ENCODE results near the gene DCTN3. TPM values are rescaled to one million over a fixed set of nuclear protein-coding genes. Genes with fewer than 3 reads are reported as not detected.

DCTN3 gene
- total and polyA plus RNA-seq, 2 experiments from 2014 or later: 12.9 to 17.9 TPM

DNA sequence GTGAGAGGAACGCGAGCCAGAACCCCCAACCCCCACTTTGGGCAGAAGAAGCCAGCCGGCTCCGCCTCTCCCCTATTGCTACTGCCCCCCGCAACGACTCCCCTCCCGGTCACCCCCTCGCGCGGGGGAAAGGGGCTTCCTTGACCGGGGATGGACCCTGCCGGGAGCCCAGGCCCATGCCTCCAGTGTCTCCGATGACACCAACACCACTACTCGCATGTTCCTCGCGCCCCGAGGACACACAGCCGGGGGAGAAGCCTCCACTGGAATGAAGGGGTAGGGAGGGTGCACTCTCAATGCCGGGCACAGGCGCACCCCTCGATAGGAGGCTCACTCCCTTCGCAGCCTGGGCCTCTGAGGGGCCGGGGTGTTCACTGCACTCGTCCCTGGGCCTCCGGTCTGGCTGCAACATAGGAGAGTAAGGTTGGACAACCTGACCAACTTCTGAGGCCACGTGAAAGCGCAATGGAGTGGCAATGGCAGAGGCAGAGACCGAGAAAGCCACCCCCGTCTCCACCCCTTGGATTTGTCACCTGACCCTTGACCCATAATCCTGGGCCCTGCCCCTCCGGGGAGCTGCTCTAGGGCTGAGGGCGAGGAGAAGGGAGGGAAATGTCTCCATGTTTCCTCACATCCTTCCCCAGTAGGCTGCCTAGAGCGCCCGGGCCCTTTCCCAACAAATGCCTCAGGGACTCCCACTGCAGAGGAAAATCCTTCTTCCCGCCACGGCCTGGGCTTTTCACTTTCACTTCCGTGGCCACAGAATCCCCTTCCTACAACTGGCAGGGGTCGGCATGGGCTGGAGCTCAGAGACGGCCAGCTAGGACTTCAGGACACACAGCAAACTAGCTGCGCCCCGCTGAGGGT lies 29.7 kb downstream of the DCTN3 start:
- peaks cover 95% of the 10 kb centered on the region for H3K27me3 ChIP-seq (ENCODE audit: insufficient read depth)
- H3K4me3 Mint-ChIP-seq: peak overlapping the region; percentile 79
- H3K4me2 ChIP-seq: peak overlapping the region; percentile 94
- no peaks in the 10 kb centered on the region for H3K79me2 ChIP-seq (replicated peaks; ENCODE audit: insufficient read depth)
- ATAC-seq (peak; percentile 18), DNase-seq (ENCODE audit: low spot score) (peak; percentile 66)
- TF ChIP-seq ZNF331 (CRISPR knock-in tag; IDR thresholded peaks at IDR 0.05; ENCODE audit: low read depth) (no peak), EZH2 (IDR thresholded peaks at IDR 0.05; ENCODE audit: low read depth, unreplicated experiment) (peak; percentile 50)
- H3K4me1 Mint-ChIP-seq: peaks cover 38% of the 10 kb centered on the region
- no peaks in the 10 kb centered on the region for H3K9me2 ChIP-seq (ENCODE audit: insufficient read depth)
- peak overlapping the region; percentile 97 for H2AFZ ChIP-seq
- no peaks in the 10 kb centered on the region for H3F3A ChIP-seq (replicated peaks; ENCODE audit: low read depth)
- H3K27ac ChIP-seq (ENCODE audit: low read depth): no peak overlapping the region
- H3K9me3 Mint-ChIP-seq: peaks cover 3% of the 10 kb centered on the region; the same call in 1 of the 3 replicates
- H3K27me3 Mint-ChIP-seq (ENCODE audit: insufficient read depth, low read depth, poor library complexity): peaks cover 84% of the 10 kb centered on the region
- peak overlapping the region; percentile 70 for H3K4me3 ChIP-seq
- no peak overlapping the region for H3K27ac Mint-ChIP-seq
- H3K36me3 Mint-ChIP-seq (ENCODE audit: low read depth): no peaks in the 10 kb centered on the region; the same call in 2 of the 3 replicates
- H3K4me1 ChIP-seq (ENCODE audit: insufficient read depth): peaks cover 48% of the 10 kb centered on the region
- no peaks in the 10 kb centered on the region for H3K36me3 ChIP-seq (ENCODE audit: insufficient read depth)
- peaks cover 6% of the 10 kb centered on the region for H4K20me1 ChIP-seq (replicated peaks; ENCODE audit: insufficient read depth)

DNA sequence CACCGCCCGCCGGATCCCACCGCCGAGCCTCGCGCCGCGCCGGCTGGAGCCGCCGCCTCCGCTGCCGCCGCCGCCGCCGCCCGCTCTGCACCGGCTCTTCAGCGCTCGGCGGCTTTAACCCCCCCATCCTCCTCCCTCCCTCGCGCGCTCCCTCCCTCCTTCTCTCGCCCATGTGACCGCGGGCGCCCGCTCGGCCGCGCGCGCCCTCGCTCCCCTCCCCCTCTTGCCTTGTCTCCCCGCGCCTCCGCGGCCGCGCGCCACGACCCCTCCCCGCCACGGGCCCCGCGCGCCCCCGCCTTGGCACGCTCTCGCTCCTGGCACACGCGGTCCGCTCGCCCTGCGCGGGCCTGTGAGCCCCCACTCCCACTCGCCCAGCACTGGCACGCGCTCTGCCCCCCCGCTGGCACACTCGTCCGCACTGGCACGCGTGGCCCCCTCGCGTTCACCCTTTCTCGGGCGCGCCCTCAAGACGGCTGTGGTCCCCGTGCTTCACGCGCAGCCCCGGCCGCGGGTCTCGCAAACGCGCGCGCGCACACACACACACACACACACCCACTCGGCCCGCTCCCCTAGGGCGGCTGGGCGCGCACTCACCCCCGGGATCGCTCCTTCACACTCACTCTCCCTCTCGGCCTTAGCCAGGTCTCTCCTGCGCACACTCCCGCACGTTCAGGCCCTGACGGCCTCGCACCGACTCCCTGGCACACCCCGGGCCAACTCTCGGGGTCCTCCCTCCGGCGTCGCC lies 30.5 kb downstream of the DCTN3 start, which contains the start of gene CNTFR:
Gene CNTFR, minus strand, starts transcription at position 89 of the 745 bp plus-strand sequence. CDS start 20,743 bp downstream, outside the sequence.
- peak within 1 kb of the TSS; percentile 97 for H2AFZ ChIP-seq
- H3K4me3 ChIP-seq: peak within 1 kb of the TSS; percentile 70
- H4K20me1 ChIP-seq (replicated peaks; ENCODE audit: insufficient read depth): peaks cover 6% of the 10 kb centered on the region
- Mint-ChIP-seq H3K27ac (no peak within 1 kb of the TSS), H3K27me3 (ENCODE audit: insufficient read depth, low read depth, poor library complexity) (peaks cover 91% of the 10 kb centered on the region), H3K4me1 (peaks cover 45% of the 10 kb centered on the region), H3K4me3 (peak within 1 kb of the TSS; percentile 81), H3K9me3 (peaks cover 3% of the 10 kb centered on the region; the same call in 1 of the 3 replicates), H3K36me3 (ENCODE audit: low read depth) (no peaks in the 10 kb centered on the region; the same call in 2 of the 3 replicates)
- ATAC-seq (peak; percentile 27), DNase-seq (ENCODE audit: low spot score) (peak; percentile 79)
- no peaks in the 10 kb centered on the region for H3K9me2 ChIP-seq (ENCODE audit: insufficient read depth)
- no peaks in the 10 kb centered on the region for H3K36me3 ChIP-seq (ENCODE audit: insufficient read depth)
- peaks cover 100% of the 10 kb centered on the region for H3K27me3 ChIP-seq (ENCODE audit: insufficient read depth)
- peaks cover 52% of the 10 kb centered on the region for H3K4me1 ChIP-seq (ENCODE audit: insufficient read depth)
- no peak within 1 kb of the TSS for H3K27ac ChIP-seq (ENCODE audit: low read depth)
- no peaks in the 10 kb centered on the region for H3K79me2 ChIP-seq (replicated peaks; ENCODE audit: insufficient read depth)
- no peaks in the 10 kb centered on the region for H3F3A ChIP-seq (replicated peaks; ENCODE audit: low read depth)
- H3K4me2 ChIP-seq: peak within 1 kb of the TSS; percentile 94
- TF ChIP-seq, protein P1, sequence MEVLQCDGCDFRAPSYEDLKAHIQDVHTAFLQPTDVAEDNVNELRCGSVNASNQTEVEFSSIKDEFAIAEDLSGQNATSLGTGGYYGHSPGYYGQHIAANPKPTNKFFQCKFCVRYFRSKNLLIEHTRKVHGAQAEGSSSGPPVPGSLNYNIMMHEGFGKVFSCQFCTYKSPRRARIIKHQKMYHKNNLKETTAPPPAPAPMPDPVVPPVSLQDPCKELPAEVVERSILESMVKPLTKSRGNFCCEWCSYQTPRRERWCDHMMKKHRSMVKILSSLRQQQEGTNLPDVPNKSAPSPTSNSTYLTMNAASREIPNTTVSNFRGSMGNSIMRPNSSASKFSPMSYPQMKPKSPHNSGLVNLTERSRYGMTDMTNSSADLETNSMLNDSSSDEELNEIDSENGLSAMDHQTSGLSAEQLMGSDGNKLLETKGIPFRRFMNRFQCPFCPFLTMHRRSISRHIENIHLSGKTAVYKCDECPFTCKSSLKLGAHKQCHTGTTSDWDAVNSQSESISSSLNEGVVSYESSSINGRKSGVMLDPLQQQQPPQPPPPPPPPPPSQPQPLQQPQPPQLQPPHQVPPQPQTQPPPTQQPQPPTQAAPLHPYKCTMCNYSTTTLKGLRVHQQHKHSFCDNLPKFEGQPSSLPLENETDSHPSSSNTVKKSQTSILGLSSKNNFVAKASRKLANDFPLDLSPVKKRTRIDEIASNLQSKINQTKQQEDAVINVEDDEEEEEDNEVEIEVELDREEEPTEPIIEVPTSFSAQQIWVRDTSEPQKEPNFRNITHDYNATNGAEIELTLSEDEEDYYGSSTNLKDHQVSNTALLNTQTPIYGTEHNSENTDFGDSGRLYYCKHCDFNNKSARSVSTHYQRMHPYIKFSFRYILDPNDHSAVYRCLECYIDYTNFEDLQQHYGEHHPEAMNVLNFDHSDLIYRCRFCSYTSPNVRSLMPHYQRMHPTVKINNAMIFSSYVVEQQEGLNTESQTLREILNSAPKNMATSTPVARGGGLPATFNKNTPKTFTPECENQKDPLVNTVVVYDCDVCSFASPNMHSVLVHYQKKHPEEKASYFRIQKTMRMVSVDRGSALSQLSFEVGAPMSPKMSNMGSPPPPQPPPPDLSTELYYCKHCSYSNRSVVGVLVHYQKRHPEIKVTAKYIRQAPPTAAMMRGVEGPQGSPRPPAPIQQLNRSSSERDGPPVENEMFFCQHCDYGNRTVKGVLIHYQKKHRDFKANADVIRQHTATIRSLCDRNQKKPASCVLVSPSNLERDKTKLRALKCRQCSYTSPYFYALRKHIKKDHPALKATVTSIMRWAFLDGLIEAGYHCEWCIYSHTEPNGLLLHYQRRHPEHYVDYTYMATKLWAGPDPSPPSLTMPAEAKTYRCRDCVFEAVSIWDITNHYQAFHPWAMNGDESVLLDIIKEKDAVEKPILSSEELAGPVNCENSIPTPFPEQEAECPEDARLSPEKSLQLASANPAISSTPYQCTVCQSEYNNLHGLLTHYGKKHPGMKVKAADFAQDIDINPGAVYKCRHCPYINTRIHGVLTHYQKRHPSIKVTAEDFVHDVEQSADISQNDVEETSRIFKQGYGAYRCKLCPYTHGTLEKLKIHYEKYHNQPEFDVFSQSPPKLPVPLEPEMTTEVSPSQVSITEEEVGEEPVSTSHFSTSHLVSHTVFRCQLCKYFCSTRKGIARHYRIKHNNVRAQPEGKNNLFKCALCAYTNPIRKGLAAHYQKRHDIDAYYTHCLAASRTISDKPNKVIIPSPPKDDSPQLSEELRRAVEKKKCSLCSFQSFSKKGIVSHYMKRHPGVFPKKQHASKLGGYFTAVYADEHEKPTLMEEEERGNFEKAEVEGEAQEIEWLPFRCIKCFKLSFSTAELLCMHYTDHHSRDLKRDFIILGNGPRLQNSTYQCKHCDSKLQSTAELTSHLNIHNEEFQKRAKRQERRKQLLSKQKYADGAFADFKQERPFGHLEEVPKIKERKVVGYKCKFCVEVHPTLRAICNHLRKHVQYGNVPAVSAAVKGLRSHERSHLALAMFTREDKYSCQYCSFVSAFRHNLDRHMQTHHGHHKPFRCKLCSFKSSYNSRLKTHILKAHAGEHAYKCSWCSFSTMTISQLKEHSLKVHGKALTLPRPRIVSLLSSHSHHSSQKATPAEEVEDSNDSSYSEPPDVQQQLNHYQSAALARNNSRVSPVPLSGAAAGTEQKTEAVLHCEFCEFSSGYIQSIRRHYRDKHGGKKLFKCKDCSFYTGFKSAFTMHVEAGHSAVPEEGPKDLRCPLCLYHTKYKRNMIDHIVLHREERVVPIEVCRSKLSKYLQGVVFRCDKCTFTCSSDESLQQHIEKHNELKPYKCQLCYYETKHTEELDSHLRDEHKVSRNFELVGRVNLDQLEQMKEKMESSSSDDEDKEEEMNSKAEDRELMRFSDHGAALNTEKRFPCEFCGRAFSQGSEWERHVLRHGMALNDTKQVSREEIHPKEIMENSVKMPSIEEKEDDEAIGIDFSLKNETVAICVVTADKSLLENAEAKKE (CRISPR knock-in tag; IDR thresholded peaks at IDR 0.05): no peak
- TF ChIP-seq JUNB (IDR thresholded peaks at IDR 0.05; ENCODE audit: unreplicated experiment) (no peak), ZNF331 (CRISPR knock-in tag; IDR thresholded peaks at IDR 0.05; ENCODE audit: low read depth) (no peak), CREB1 (CRISPR knock-in tag; IDR thresholded peaks at IDR 0.05; ENCODE audit: low read depth) (no peak), EZH2 (IDR thresholded peaks at IDR 0.05; ENCODE audit: low read depth, unreplicated experiment) (no peak), NANOG (IDR thresholded peaks at IDR 0.05; ENCODE audit: borderline replicate concordance) (no peak), ZNF114 (CRISPR knock-in tag; IDR thresholded peaks at IDR 0.05) (no peak), STAT1 (IDR thresholded peaks at IDR 0.05; ENCODE audit: unreplicated experiment) (no peak)
- TF ChIP-seq, protein P2, sequence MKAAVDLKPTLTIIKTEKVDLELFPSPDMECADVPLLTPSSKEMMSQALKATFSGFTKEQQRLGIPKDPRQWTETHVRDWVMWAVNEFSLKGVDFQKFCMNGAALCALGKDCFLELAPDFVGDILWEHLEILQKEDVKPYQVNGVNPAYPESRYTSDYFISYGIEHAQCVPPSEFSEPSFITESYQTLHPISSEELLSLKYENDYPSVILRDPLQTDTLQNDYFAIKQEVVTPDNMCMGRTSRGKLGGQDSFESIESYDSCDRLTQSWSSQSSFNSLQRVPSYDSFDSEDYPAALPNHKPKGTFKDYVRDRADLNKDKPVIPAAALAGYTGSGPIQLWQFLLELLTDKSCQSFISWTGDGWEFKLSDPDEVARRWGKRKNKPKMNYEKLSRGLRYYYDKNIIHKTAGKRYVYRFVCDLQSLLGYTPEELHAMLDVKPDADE (IDR thresholded peaks at IDR 0.05): no peak
- TF ChIP-seq, protein P3, sequence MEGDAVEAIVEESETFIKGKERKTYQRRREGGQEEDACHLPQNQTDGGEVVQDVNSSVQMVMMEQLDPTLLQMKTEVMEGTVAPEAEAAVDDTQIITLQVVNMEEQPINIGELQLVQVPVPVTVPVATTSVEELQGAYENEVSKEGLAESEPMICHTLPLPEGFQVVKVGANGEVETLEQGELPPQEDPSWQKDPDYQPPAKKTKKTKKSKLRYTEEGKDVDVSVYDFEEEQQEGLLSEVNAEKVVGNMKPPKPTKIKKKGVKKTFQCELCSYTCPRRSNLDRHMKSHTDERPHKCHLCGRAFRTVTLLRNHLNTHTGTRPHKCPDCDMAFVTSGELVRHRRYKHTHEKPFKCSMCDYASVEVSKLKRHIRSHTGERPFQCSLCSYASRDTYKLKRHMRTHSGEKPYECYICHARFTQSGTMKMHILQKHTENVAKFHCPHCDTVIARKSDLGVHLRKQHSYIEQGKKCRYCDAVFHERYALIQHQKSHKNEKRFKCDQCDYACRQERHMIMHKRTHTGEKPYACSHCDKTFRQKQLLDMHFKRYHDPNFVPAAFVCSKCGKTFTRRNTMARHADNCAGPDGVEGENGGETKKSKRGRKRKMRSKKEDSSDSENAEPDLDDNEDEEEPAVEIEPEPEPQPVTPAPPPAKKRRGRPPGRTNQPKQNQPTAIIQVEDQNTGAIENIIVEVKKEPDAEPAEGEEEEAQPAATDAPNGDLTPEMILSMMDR (conservative IDR thresholded peaks at IDR 0.05; ENCODE audit: low read depth in 2 of 2): no peak

Data from GM23338 (cell line).